Right forelimb (tissue), 1 donor: ENCODE measurements around the gene KLF12.

Experiments used
- DNase-seq: peaks from one replicate; pipeline ENCODE4 v3.0.0-alpha.2; 2018

Gene KLF12

GRCh38 chr13:74101436-74101835, 32.8 kb downstream of the KLF12 start:
- no peak for DNase-seq

GRCh38 chr13:74098077-74098476, 36.1 kb downstream of the KLF12 start:
- no peak for DNase-seq

- no peak for DNase-seq
Measured at GRCh38 chr13:74097116-74097515, 37.1 kb downstream of the KLF12 start.

GRCh38 chr13:74093691-74094090, 40.5 kb downstream of the KLF12 start:
- DNase-seq, result no peak

- DNase-seq, result no peak
Measured at GRCh38 chr13:74092711-74093110, 41.5 kb downstream of the KLF12 start.

- DNase-seq, result no peak
Measured at GRCh38 chr13:74090869-74091605, 43.2 kb downstream of the KLF12 start.

- no peak for DNase-seq
Measured at GRCh38 chr13:74090397-74090796, 43.8 kb downstream of the KLF12 start.

GRCh38 chr13:74087357-74087756, 46.8 kb downstream of the KLF12 start:
- DNase-seq, result no peak
